Suppressor macrophage treated with lipopolysaccharide for 4 hours (primary cell): ENCODE measurements around the gene CCDC183.
"Not testable (repeated sequence)": the region's sequence is repeated elsewhere in the genome, so short reads cannot be mapped to it uniquely, and the experiment has no call there.

Experiments
- DNase-seq: peaks from one replicate; pipeline ENCODE4 v3.0.0-alpha.2; 2020

Gene CCDC183

GRCh38 chr9:136796238-136796774, at the start of gene CCDC183:
TSS of gene CCDC183 (plus strand) at chr9:136796338. CDS start at chr9:136796398, 60 bp downstream.
- no peak for DNase-seq

- no peak for DNase-seq
These were observed 49.5 kb upstream of the CCDC183 start for GRCh38 chr9:136746621-136747020.

- no peak for DNase-seq
These were observed 48.7 kb upstream of the CCDC183 start for GRCh38 chr9:136747161-136748060.

GRCh38 chr9:136748201-136748600, 47.9 kb upstream of the CCDC183 start, which contains the start of gene LCN6:
TSS of gene LCN6 (minus strand) at chr9:136748525. CDS start at chr9:136748483, 42 bp downstream.
- no peak for DNase-seq

GRCh38 chr9:136748666-136749611, 47.2 kb upstream of the CCDC183 start:
- DNase-seq = no peak

- no peak for DNase-seq
These were observed 45.6 kb upstream of the CCDC183 start for GRCh38 chr9:136750526-136750925.

GRCh38 chr9:136751244-136751643, 44.9 kb upstream of the CCDC183 start:
- no peak for DNase-seq

- no peak for DNase-seq
These were observed 44.3 kb upstream of the CCDC183 start for GRCh38 chr9:136751814-136752213.

GRCh38 chr9:136753371-136754058, 42.6 kb upstream of the CCDC183 start:
- DNase-seq = no peak

GRCh38 chr9:136754059-136754572, 42.0 kb upstream of the CCDC183 start:
- no peak for DNase-seq

GRCh38 chr9:136754626-136755301, 41.4 kb upstream of the CCDC183 start:
- no peak for DNase-seq

- DNase-seq = not testable (repeated sequence)
These were observed 40.6 kb upstream of the CCDC183 start for GRCh38 chr9:136755302-136756133.

GRCh38 chr9:136756134-136756438, 40.1 kb upstream of the CCDC183 start:
- no peak for DNase-seq

- DNase-seq = no peak
These were observed 39.3 kb upstream of the CCDC183 start for GRCh38 chr9:136756836-136757235.

GRCh38 chr9:136757328-136757727, 38.8 kb upstream of the CCDC183 start:
- no peak for DNase-seq

GRCh38 chr9:136757751-136758140, 38.4 kb upstream of the CCDC183 start:
- DNase-seq = no peak

- DNase-seq = no peak
These were observed 37.1 kb upstream of the CCDC183 start for GRCh38 chr9:136759001-136759400.

- no peak for DNase-seq
These were observed 36.5 kb upstream of the CCDC183 start for GRCh38 chr9:136759436-136760325.

- no peak for DNase-seq
These were observed 35.7 kb upstream of the CCDC183 start for GRCh38 chr9:136760424-136760823.
